Measurements from ENCODE around the gene GUCY1A2. TPM values are rescaled to one million over a fixed set of nuclear protein-coding genes. Genes with fewer than 3 reads are reported as not detected.

Gene GUCY1A2
- total RNA-seq, 1 experiment from 2014 or later = 0.55 TPM

GRCh38 chr11:106983991-106984390, 34.3 kb downstream of the GUCY1A2 start:
- TF ChIP-seq CTCF (conservative IDR thresholded peaks at IDR 0.05) = no peak
- Histone ChIP-seq H3K9ac (ENCODE audit: extremely low read depth, insufficient read length, low read length) (no peak overlapping the region), H3K27me3 (ENCODE audit: insufficient read depth, low read length) (no peaks in the 10 kb centered on the region), H2BK5ac (ENCODE audit: insufficient read length, low read length) (no peak overlapping the region), H3K23me2 (ENCODE audit: insufficient read length, low read depth, low read length, poor library complexity, severe bottlenecking) (no peaks in the 10 kb centered on the region), H4K5ac (ENCODE audit: insufficient read length, low read depth, low read length) (no peak overlapping the region), H4K8ac (replicated peaks; ENCODE audit: insufficient read length, low read depth, low read length) (no peak overlapping the region), H3K4me2 (ENCODE audit: insufficient read depth, insufficient read length, low read length) (no peak overlapping the region), H3K4ac (ENCODE audit: low read depth, low read length) (no peak overlapping the region), H3K56ac (ENCODE audit: insufficient read length, low read depth, low read length) (no peak overlapping the region), H3K14ac (ENCODE audit: insufficient read depth, low read length) (no peak overlapping the region), H2BK15ac (ENCODE audit: low read depth, low read length) (no peak overlapping the region), H3K9me3 (ENCODE audit: control insufficient read depth, low read depth, low read length) (no peaks in the 10 kb centered on the region), H4K91ac (ENCODE audit: insufficient read length, low read depth, low read length) (no peak overlapping the region), H2BK20ac (ENCODE audit: low read depth, low read length, poor library complexity, severe bottlenecking) (no peak overlapping the region), H2BK12ac (ENCODE audit: insufficient read length, low read depth, low read length) (no peak overlapping the region), H3K23ac (ENCODE audit: insufficient read length, low read depth, low read length) (no peak overlapping the region), H2BK120ac (ENCODE audit: low read depth, low read length, poor library complexity, severe bottlenecking) (no peak overlapping the region), H3K79me2 (ENCODE audit: insufficient read depth, low read length) (no peaks in the 10 kb centered on the region), H3T11ph (ENCODE audit: low read length) (no peak overlapping the region), H4K20me1 (ENCODE audit: control insufficient read depth, insufficient read depth, insufficient read length) (no peaks in the 10 kb centered on the region), H3K27ac (ENCODE audit: insufficient read length, low read depth, low read length) (no peak overlapping the region), H2AK5ac (ENCODE audit: insufficient read length, low read length) (no peak overlapping the region), H3K79me1 (ENCODE audit: insufficient read depth, low read depth, low read length, poor library complexity, severe bottlenecking) (no peaks in the 10 kb centered on the region), H2AFZ (ENCODE audit: low read length) (no peak overlapping the region), H3K4me1 (ENCODE audit: insufficient read depth, low read length) (no peaks in the 10 kb centered on the region; the same call in 1 of the 2 replicates), H3K18ac (ENCODE audit: insufficient read length, low read depth, low read length) (no peak overlapping the region)
- Mint-ChIP-seq H3K9me3 (no peaks in the 10 kb centered on the region), H3K27ac (0 out of 7 replicates have a peak overlapping the region, but pooled peaks of 1 of the 3 experiments have one; percentile 61), H3K4me1 (peaks cover 10 to 15% of the 10 kb centered on the region in 2 experiments), H3K27me3 (ENCODE audit: low read depth) (no peaks in the 10 kb centered on the region), H3K36me3 (ENCODE audit: insufficient read depth in 1 of 3, low read depth in 3 of 3) (no peaks in the 10 kb centered on the region), H3K4me3 (no peak overlapping the region)
- WGBS (ENCODE audit: extremely low coverage, insufficient read length, low lambda C conversion rate) = no CpG with 5 or more reads among the region's 1 CpG
- no peak for DNase-seq

All from H9 (cell line).